H9 (cell line): ENCODE data around the gene TEC. TPM values are rescaled to one million over a fixed set of nuclear protein-coding genes. Genes with fewer than 3 reads are reported as not detected.

Experiments used
- DNase-seq: peaks from one replicate; pipeline ENCODE4 v3.0.0-alpha.2; 2017
- H2AFZ ChIP-seq: one replicate; pipeline ENCODE4 v1.6.1; 2013; ENCODE audit warnings: mild to moderate bottlenecking, low read length, control low read depth, moderate library complexity
- H2AK5ac ChIP-seq: 2 replicates; pipeline ENCODE4 v1.6.1; 2013; ENCODE audit warnings: low read length, control low read depth, mixed read lengths; ENCODE audit not compliant: insufficient read length
- H2BK120ac ChIP-seq: one replicate; pipeline ENCODE4 v1.6.1; 2013; ENCODE audit warnings: low read depth, mild to moderate bottlenecking, low read length, control low read depth, inconsistent platforms; ENCODE audit not compliant: poor library complexity, severe bottlenecking
- H2BK12ac ChIP-seq: 2 replicates; pipeline ENCODE4 v1.6.1; 2013; ENCODE audit warnings: low read length, control low read depth, mixed read lengths, low read depth; ENCODE audit not compliant: insufficient read length
- H2BK15ac ChIP-seq: 2 replicates; pipeline ENCODE4 v1.6.1; 2013; ENCODE audit warnings: low read depth, low read length, control low read depth
- H2BK20ac ChIP-seq: one replicate; pipeline ENCODE4 v1.6.1; 2013; ENCODE audit warnings: low read depth, mild to moderate bottlenecking, low read length, control low read depth, inconsistent platforms; ENCODE audit not compliant: poor library complexity, severe bottlenecking
- H2BK5ac ChIP-seq: 2 replicates; pipeline ENCODE4 v1.6.1; 2013; ENCODE audit warnings: low read length, control low read depth, mixed read lengths; ENCODE audit not compliant: insufficient read length
- H3K14ac ChIP-seq: 2 replicates; pipeline ENCODE4 v1.6.1; 2013; ENCODE audit warnings: low read length, control low read depth; ENCODE audit not compliant: insufficient read depth
- H3K18ac ChIP-seq: 2 replicates; pipeline ENCODE4 v1.6.1; 2013; ENCODE audit warnings: low read depth, mild to moderate bottlenecking, mixed read lengths, low read length, control low read depth; ENCODE audit not compliant: insufficient read length
- H3K23ac ChIP-seq: 2 replicates; pipeline ENCODE4 v1.6.1; 2013; ENCODE audit warnings: low read length, control low read depth, mixed read lengths, low read depth; ENCODE audit not compliant: insufficient read length
- H3K23me2 ChIP-seq: 2 replicates; pipeline ENCODE4 v1.6.1; 2013; ENCODE audit warnings: low read depth, mild to moderate bottlenecking, mixed read lengths, low read length, control low read depth; ENCODE audit not compliant: insufficient read length, poor library complexity, severe bottlenecking
- H3K27ac ChIP-seq: 2 replicates; pipeline ENCODE4 v1.5.1; 2013; ENCODE audit warnings: low read length, control low read depth, mixed read lengths, low read depth; ENCODE audit not compliant: insufficient read length
- H3K27me3 ChIP-seq: 2 replicates; pipeline ENCODE4 v1.6.1; 2013; ENCODE audit warnings: low read length, control low read depth, inconsistent platforms; ENCODE audit not compliant: insufficient read depth
- H3K4ac ChIP-seq: 2 replicates; pipeline ENCODE4 v1.6.1; 2013; ENCODE audit warnings: low read depth, mild to moderate bottlenecking, control low read depth, inconsistent platforms, low read length, moderate library complexity
- H3K4me1 ChIP-seq: 2 replicates; pipeline ENCODE4 v1.6.1; 2013; ENCODE audit warnings: low read length, control low read depth, inconsistent platforms; ENCODE audit not compliant: insufficient read depth
- H3K4me2 ChIP-seq: 2 replicates; pipeline ENCODE4 v1.6.1; 2013; ENCODE audit warnings: low read length, control low read depth, mixed read lengths; ENCODE audit not compliant: insufficient read length, insufficient read depth
- H3K56ac ChIP-seq: 2 replicates; pipeline ENCODE4 v1.6.1; 2013; ENCODE audit warnings: low read depth, mild to moderate bottlenecking, mixed read lengths, low read length, control low read depth; ENCODE audit not compliant: insufficient read length
- H3K79me1 ChIP-seq: 2 replicates; pipeline ENCODE4 v1.6.1; 2013; ENCODE audit warnings: low read depth, mild to moderate bottlenecking, moderate library complexity, low read length, control low read depth, inconsistent platforms; ENCODE audit not compliant: insufficient read depth, poor library complexity, severe bottlenecking
- H3K79me2 ChIP-seq: 2 replicates; pipeline ENCODE4 v1.6.1; 2013; ENCODE audit warnings: low read length, control low read depth, inconsistent platforms; ENCODE audit not compliant: insufficient read depth
- H3K9ac ChIP-seq: 2 replicates; pipeline ENCODE4 v1.6.1; 2013; ENCODE audit warnings: low read length, control low read depth, mixed read lengths; ENCODE audit not compliant: insufficient read length; ENCODE audit errors: extremely low read depth
- H3K9me3 ChIP-seq: one replicate; pipeline ENCODE4 v1.6.1; 2013; ENCODE audit warnings: low read depth, low read length, inconsistent platforms; ENCODE audit not compliant: control insufficient read depth
- H3T11ph ChIP-seq: one replicate; pipeline ENCODE4 v1.6.1; 2013; ENCODE audit warnings: mild to moderate bottlenecking, low read length, control low read depth, inconsistent platforms
- H4K20me1 ChIP-seq: one replicate; pipeline ENCODE4 v1.6.1; 2013; ENCODE audit not compliant: control insufficient read depth, insufficient read length, insufficient read depth
- H4K5ac ChIP-seq: 2 replicates; pipeline ENCODE4 v1.6.1; 2013; ENCODE audit warnings: low read depth, mild to moderate bottlenecking, mixed read lengths, low read length, control low read depth; ENCODE audit not compliant: insufficient read length
- H4K8ac ChIP-seq: replicated peaks from 2 replicates; pipeline ENCODE4 v1.6.1; 2013; ENCODE audit warnings: low read length, control low read depth, mixed read lengths, low read depth; ENCODE audit not compliant: insufficient read length
- H4K91ac ChIP-seq: 2 replicates; pipeline ENCODE4 v1.6.1; 2013; ENCODE audit warnings: low read depth, mild to moderate bottlenecking, moderate library complexity, mixed read lengths, low read length, control low read depth; ENCODE audit not compliant: insufficient read length
- H3K27ac Mint-ChIP-seq, 3 experiments: 2 replicates in 2 of 3; 3 replicates in 1 of 3; pipeline ENCODE4 v1.8.0; 2020 to 2021; ENCODE audit warnings: mixed read lengths in 3 of 3, mild to moderate bottlenecking in 1 of 3, moderate library complexity in 1 of 3
- H3K27me3 Mint-ChIP-seq: 2 replicates; pipeline ENCODE4 v1.8.0; 2021; ENCODE audit warnings: low read depth, mild to moderate bottlenecking, moderate library complexity, mixed read lengths
- H3K36me3 Mint-ChIP-seq, 3 experiments: 2 replicates in 2 of 3; 3 replicates in 1 of 3; pipeline ENCODE4 v1.8.0; 2020 to 2021; ENCODE audit warnings: low read depth in 3 of 3, mixed read lengths in 3 of 3; ENCODE audit not compliant: insufficient read depth in 1 of 3
- H3K4me1 Mint-ChIP-seq, 2 experiments: 2 replicates each; pipeline ENCODE4 v1.8.0; 2020; ENCODE audit warnings: mixed read lengths in 2 of 2
- H3K4me3 Mint-ChIP-seq, 2 experiments: 2 replicates in 1 of 2; 3 replicates in 1 of 2; pipeline ENCODE4 v1.8.0; 2020 to 2021; ENCODE audit warnings: mild to moderate bottlenecking in 2 of 2, mixed read lengths in 2 of 2, moderate library complexity in 1 of 2
- H3K9me3 Mint-ChIP-seq, 2 experiments: 2 replicates in 1 of 2; 3 replicates in 1 of 2; pipeline ENCODE4 v1.8.0; 2020; ENCODE audit warnings: mild to moderate bottlenecking in 2 of 2, mixed read lengths in 2 of 2, moderate library complexity in 1 of 2
- WGBS: extraction: QIAGEN DNeasy Blood & Tissue Kit; methylation state at CpG from one replicate; pipeline ENCODE4 v1.1.7; 2013; ENCODE audit warnings: missing lambda C conversion rate, low lambda C conversion rate, mixed read lengths; ENCODE audit not compliant: insufficient read length; ENCODE audit errors: extremely low coverage; 5-methylcytosine and 5-hydroxymethylcytosine counted together
- total RNA-seq: library from RNA; stranded (reverse); gene quantifications from 2 replicates; pipeline ENCODE4 v1.2.1, GENCODE V29; 2021
- TF ChIP-seq, protein P1 (sequence below): fragments of 200-600 bp; sonication (generic); conservative IDR thresholded peaks from 3 replicates; pipeline ENCODE4 v1.8.0; 2021; ENCODE audit warnings: antibody characterized with exemption, mild to moderate bottlenecking

The TEC gene
- total RNA-seq, 1 experiment from 2014 or later, result 1.8 TPM

- Histone ChIP-seq H2AK5ac (no peak overlapping the region), H2BK12ac (no peak overlapping the region), H2BK15ac (no peak overlapping the region), H3K56ac (no peak overlapping the region), H2AFZ (no peak overlapping the region), H3K79me1 (no peaks in the 10 kb centered on the region), H3K9me3 (no peaks in the 10 kb centered on the region), H3K4ac (no peak overlapping the region), H3K27ac (no peak overlapping the region), H4K91ac (no peak overlapping the region), H2BK120ac (no peak overlapping the region), H3K23ac (no peak overlapping the region), H3K9ac (no peak overlapping the region), H4K8ac (no peak overlapping the region), H2BK5ac (no peak overlapping the region), H4K5ac (no peak overlapping the region), H2BK20ac (no peak overlapping the region), H3K23me2 (no peaks in the 10 kb centered on the region), H3T11ph (no peak overlapping the region), H3K18ac (no peak overlapping the region), H3K79me2 (no peaks in the 10 kb centered on the region), H3K4me2 (no peak overlapping the region), H4K20me1 (no peaks in the 10 kb centered on the region), H3K14ac (no peak overlapping the region), H3K4me1 (peaks cover 3% of the 10 kb centered on the region; the same call in 1 of the 2 replicates), H3K27me3 (no peaks in the 10 kb centered on the region)
- TF ChIP-seq, protein P1, sequence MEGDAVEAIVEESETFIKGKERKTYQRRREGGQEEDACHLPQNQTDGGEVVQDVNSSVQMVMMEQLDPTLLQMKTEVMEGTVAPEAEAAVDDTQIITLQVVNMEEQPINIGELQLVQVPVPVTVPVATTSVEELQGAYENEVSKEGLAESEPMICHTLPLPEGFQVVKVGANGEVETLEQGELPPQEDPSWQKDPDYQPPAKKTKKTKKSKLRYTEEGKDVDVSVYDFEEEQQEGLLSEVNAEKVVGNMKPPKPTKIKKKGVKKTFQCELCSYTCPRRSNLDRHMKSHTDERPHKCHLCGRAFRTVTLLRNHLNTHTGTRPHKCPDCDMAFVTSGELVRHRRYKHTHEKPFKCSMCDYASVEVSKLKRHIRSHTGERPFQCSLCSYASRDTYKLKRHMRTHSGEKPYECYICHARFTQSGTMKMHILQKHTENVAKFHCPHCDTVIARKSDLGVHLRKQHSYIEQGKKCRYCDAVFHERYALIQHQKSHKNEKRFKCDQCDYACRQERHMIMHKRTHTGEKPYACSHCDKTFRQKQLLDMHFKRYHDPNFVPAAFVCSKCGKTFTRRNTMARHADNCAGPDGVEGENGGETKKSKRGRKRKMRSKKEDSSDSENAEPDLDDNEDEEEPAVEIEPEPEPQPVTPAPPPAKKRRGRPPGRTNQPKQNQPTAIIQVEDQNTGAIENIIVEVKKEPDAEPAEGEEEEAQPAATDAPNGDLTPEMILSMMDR, result no peak
- Mint-ChIP-seq H3K4me3 (no peak overlapping the region), H3K27me3 (no peaks in the 10 kb centered on the region), H3K4me1 (peaks cover 33 to 37% of the 10 kb centered on the region in 2 experiments), H3K36me3 (no peaks in the 10 kb centered on the region), H3K27ac (no peak overlapping the region), H3K9me3 (no peaks in the 10 kb centered on the region)
- no CpG with 5 or more reads among the region's 1 CpG for WGBS
- no peak for DNase-seq
Observed at GRCh38 chr4:48110452-48110978, 159.1 kb downstream of the TEC start.
